Left ventricle myocardium inferior (tissue), 1 donor: Measurements from ENCODE around the gene PTPRN2. TPM values are rescaled to one million over a fixed set of nuclear protein-coding genes. Genes with fewer than 3 reads are reported as not detected.

Experiments
- DNase-seq: peaks from one replicate; pipeline ENCODE4 v3.0.0-alpha.2; 2020
- H3K27ac ChIP-seq: fragments of 200-600 bp; replicated peaks from 2 replicates; pipeline ENCODE4 v1.8.0; 2021
- H3K27me3 ChIP-seq: fragments of 200-600 bp; 2 replicates; pipeline ENCODE4 v1.8.0; 2021; ENCODE audit warnings: low read depth
- H3K36me3 ChIP-seq: fragments of 200-600 bp; 2 replicates; pipeline ENCODE4 v1.8.0; 2021
- H3K4me1 ChIP-seq: fragments of 200-600 bp; 2 replicates; pipeline ENCODE4 v1.8.0; 2021
- H3K4me3 ChIP-seq: fragments of 200-600 bp; 2 replicates; pipeline ENCODE4 v1.8.0; 2021; ENCODE audit warnings: mild to moderate bottlenecking, moderate library complexity
- H3K9me3 ChIP-seq: fragments of 200-600 bp; replicated peaks from 2 replicates; pipeline ENCODE4 v1.8.0; 2021
- intact Hi-C: fragments of 100-400 bp; cut with micrococcal nuclease; formaldehyde crosslinking; loops from one replicate; pipeline ENCODE4 v1.11.0; 2022
- total RNA-seq: library from RNA; stranded (reverse); fragmentation: NEBNext Ultra II Directional; extraction: Animal tissue kit (Norgen Biotek cat#: 25700); gene quantifications from one replicate; pipeline ENCODE4 v1.2.1, GENCODE V29; 2021
- TF ChIP-seq, protein P1 (sequence below): fragments of 200-600 bp; IDR thresholded peaks from 2 replicates; pipeline ENCODE4 v1.8.0; 2021; ENCODE audit warnings: antibody characterized with exemption, mild to moderate bottlenecking, borderline replicate concordance
- donor health status: DM: no; HTN: yes; CAD: no; lungs with severe emphysema.

PTPRN2 gene
- total RNA-seq, 1 donor from 2014 or later, result 1.3 TPM

DNA sequence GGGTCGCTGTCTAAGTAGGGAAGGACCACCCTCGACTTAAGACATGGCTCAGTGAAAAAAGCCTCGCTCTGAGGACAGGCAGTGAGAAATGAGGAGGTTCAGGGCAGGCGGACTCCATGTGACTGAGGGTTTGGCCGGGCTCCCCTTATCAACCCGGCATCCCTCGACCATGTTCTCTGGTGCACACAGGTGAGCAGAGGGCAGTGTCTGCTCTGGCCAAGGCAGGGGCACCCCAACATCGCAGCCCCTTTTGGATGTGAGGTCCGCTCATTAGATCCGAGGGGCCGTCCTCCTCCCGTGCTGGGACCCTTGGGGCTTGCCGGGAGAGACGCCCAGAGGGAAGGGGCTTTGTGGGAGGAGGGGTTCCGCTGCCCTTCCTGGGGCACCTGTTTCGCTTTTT, 775.7 kb downstream of the PTPRN2 start:
- no peak overlapping the region for H3K27ac ChIP-seq
- no peak overlapping the region for H3K4me3 ChIP-seq
- H3K27me3 ChIP-seq, result peaks cover 25% of the 10 kb centered on the region
- intact Hi-C loops, result no loop called here
- DNase-seq, result peak; percentile 8
- H3K4me1 ChIP-seq, result no peaks in the 10 kb centered on the region
- no peaks in the 10 kb centered on the region for H3K36me3 ChIP-seq
- H3K9me3 ChIP-seq, result peaks cover 9% of the 10 kb centered on the region
- TF ChIP-seq, protein P1, sequence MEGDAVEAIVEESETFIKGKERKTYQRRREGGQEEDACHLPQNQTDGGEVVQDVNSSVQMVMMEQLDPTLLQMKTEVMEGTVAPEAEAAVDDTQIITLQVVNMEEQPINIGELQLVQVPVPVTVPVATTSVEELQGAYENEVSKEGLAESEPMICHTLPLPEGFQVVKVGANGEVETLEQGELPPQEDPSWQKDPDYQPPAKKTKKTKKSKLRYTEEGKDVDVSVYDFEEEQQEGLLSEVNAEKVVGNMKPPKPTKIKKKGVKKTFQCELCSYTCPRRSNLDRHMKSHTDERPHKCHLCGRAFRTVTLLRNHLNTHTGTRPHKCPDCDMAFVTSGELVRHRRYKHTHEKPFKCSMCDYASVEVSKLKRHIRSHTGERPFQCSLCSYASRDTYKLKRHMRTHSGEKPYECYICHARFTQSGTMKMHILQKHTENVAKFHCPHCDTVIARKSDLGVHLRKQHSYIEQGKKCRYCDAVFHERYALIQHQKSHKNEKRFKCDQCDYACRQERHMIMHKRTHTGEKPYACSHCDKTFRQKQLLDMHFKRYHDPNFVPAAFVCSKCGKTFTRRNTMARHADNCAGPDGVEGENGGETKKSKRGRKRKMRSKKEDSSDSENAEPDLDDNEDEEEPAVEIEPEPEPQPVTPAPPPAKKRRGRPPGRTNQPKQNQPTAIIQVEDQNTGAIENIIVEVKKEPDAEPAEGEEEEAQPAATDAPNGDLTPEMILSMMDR, result no peak

DNA sequence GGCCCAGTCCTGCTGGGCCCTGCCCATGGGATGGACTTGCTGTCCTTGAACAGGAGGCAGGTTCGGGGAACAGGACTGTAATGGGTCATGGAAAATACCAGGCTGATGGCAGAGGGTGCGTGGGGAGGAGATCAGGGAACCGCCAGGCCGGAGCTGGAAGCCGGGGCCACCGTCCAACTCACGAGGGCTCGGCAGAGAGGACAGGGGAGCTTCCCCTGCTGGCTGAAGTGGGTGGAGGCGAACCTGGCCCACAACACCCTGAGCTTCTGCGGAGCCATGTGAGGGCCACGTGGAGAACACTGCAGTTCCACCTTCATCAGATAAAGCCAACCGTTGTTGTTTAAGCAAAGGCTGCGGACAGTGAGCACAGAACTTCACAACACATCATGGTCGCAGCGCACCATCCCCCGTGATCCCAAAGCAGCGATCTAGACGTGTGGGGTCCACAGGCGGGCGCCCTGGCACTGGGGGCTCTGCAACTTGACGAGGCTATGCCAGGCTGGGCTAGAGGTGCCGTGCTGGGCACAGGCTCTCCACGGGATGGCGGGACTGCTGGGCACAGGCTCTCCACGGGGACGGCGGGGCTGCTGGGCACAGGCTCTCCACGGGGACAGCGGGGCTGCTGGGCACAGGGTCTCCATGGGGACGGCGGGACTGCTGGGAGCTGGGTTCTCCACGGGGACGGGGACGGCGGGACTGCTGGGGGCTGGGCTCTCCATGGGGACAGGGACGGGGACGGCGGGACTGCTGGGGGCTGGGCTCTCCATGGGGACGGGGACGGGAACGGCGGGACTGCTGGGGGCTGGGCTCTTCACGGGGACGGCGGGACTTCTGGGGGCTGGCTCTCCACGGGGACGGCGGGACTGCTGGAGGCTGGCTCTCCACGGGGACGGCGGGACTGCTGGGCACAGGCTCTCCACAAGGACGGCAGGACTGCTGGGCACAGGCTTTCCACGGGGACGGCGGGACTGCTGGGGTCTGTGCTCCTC, 777.5 kb downstream of the PTPRN2 start:
- intact Hi-C loops, result no loop called here
- TF ChIP-seq, protein P1, result no peak
- DNase-seq, result no peak

DNA sequence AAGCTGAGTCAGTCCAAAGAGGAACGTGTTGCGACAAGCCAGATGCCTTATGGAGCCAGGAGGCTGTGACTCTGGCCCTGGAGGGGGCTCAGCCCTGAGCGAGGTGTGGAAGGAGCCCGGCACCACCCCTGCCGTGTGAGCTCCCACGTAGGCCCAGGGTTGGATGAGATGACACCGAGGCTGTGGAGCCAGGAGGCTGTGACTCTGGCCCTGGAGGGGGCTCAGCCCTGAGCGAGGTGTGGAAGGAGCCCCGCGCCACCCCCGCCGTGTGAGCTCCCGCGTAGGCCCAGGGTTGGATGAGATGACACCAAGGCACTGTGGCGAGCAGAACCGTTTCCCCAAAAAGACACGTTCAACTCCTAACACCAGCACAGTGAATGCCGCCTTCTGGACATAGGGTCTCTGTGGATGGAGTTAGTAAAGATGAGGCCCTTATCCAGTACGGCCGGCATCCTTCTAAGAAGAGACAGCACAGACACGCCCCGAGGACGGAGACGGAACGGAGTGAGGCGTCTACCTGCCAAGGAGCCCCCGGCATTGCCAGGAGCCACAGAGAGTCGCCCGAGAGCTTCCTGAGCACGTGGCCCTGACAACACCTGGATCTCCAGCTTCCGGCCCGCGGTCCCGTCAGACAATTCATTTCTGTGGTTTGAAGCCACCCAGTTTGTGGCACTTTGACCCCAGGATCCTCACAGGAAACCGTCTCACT, 778.3 kb downstream of the PTPRN2 start:
- intact Hi-C loops, result no loop called here
- H3K9me3 ChIP-seq, result peaks cover 9% of the 10 kb centered on the region

More for the DNA sequence above, 777.5 kb downstream of the PTPRN2 start:
- H3K4me1 ChIP-seq, result no peaks in the 10 kb centered on the region
- no peak overlapping the region for H3K27ac ChIP-seq
- no peak overlapping the region for H3K4me3 ChIP-seq
- H3K9me3 ChIP-seq, result peaks cover 9% of the 10 kb centered on the region
- H3K36me3 ChIP-seq, result no peaks in the 10 kb centered on the region
- H3K27me3 ChIP-seq, result peaks cover 16% of the 10 kb centered on the region

DNA sequence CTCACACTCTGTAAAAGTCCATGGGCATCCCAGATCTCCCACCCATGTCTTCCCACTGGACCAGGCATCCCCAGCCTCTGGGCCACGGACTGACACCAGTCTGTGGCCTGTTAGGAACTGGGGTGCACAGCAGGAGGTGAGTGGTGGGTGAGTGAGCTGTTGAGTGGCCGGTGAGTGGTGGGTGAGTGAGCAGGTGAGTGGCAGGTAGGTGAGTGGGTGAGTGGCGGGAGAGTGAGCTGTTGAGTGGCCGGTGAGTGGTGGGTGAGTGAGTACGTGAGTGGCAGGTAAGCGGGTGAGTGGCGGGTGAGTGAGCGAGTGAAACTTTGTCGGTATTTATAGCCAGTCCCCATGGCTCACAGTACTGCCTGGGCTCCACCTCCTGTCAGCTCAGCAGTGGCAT, 779.6 kb downstream of the PTPRN2 start:
- no peak for DNase-seq
- Histone ChIP-seq H3K4me1 (no peaks in the 10 kb centered on the region), H3K4me3 (no peak overlapping the region), H3K36me3 (no peaks in the 10 kb centered on the region), H3K27me3 (peaks cover 25% of the 10 kb centered on the region), H3K27ac (no peak overlapping the region), H3K9me3 (peaks cover 15% of the 10 kb centered on the region)
- TF ChIP-seq, protein P1, result no peak
- intact Hi-C loops, result no loop called here

More for the DNA sequence above, 778.3 kb downstream of the PTPRN2 start:
- no peak overlapping the region for H3K4me3 ChIP-seq
- H3K36me3 ChIP-seq, result no peaks in the 10 kb centered on the region
- DNase-seq, result no peak
- H3K27me3 ChIP-seq, result peaks cover 23% of the 10 kb centered on the region
- TF ChIP-seq, protein P1, result no peak
- H3K27ac ChIP-seq, result no peak overlapping the region
- no peaks in the 10 kb centered on the region for H3K4me1 ChIP-seq

DNA sequence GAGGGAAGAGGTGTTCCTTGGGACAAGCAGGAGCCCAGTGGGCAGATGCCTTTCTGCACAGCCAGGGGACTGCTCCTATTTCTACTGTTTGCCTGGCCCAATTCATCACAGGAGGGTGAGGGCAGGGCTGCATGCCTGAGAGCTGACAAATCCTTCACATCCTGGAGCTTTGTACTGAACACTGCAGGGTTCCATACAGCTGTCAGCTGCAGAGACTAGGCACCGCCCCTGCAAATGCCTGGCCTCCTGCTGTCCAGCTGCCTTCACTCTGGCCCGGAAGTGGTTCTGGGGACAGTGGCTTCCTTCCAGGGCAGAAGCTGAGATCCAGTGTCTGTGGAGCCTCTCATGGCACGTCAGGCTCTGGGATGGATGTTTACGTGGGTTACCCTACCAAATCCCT, 780.1 kb downstream of the PTPRN2 start:
- Histone ChIP-seq H3K4me3 (no peak overlapping the region), H3K4me1 (no peaks in the 10 kb centered on the region), H3K9me3 (peaks cover 20% of the 10 kb centered on the region), H3K36me3 (no peaks in the 10 kb centered on the region), H3K27me3 (peaks cover 25% of the 10 kb centered on the region), H3K27ac (no peak overlapping the region)
- intact Hi-C loops, result no loop called here
- TF ChIP-seq, protein P1, result no peak
- no peak for DNase-seq
